NB4 (cell line): Measurements from ENCODE around the gene RGS7BP.

Experiments
- MYC ChIP-seq: IDR thresholded peaks from 2 replicates; pipeline ENCODE4 v1.6.1; 2011; ENCODE audit warnings: low read depth, low read length
- POLR2A ChIP-seq: IDR thresholded peaks from 2 replicates; pipeline ENCODE4 v1.6.1; 2011; ENCODE audit warnings: mild to moderate bottlenecking; ENCODE audit not compliant: insufficient read length; ENCODE audit errors: extremely low read depth
- TF ChIP-seq, protein P1 (sequence below): IDR thresholded peaks from one replicate; pipeline ENCODE4 v1.5.1; 2012; ENCODE audit warnings: low read depth, low read length
- TF ChIP-seq, protein P2 (sequence below): IDR thresholded peaks from 2 replicates; pipeline ENCODE4 v1.6.1; 2011; ENCODE audit warnings: low read depth, low read length

DNA sequence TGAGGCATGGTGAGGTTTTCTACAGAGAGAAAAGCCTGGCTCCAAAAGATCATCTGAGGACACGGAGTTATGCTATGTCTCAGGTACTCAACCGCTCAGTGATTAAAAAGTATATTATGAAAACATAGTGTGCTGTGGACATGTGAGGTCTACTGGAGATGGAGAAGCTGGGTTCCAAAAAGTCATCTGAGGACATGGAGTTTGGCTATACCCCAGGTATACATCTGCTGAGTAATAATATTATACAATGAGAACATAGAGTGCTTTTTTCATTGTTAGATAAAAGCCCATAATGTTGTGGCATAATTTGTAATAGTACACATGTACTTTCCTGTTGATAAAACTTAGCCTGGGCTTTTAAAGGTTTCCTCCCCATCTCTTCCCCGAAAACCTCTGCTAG lies 113.8 kb downstream of the RGS7BP start:
- TF ChIP-seq, protein P1, sequence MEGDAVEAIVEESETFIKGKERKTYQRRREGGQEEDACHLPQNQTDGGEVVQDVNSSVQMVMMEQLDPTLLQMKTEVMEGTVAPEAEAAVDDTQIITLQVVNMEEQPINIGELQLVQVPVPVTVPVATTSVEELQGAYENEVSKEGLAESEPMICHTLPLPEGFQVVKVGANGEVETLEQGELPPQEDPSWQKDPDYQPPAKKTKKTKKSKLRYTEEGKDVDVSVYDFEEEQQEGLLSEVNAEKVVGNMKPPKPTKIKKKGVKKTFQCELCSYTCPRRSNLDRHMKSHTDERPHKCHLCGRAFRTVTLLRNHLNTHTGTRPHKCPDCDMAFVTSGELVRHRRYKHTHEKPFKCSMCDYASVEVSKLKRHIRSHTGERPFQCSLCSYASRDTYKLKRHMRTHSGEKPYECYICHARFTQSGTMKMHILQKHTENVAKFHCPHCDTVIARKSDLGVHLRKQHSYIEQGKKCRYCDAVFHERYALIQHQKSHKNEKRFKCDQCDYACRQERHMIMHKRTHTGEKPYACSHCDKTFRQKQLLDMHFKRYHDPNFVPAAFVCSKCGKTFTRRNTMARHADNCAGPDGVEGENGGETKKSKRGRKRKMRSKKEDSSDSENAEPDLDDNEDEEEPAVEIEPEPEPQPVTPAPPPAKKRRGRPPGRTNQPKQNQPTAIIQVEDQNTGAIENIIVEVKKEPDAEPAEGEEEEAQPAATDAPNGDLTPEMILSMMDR, result no peak
- TF ChIP-seq POLR2A, result no peak
- TF ChIP-seq, protein P2, sequence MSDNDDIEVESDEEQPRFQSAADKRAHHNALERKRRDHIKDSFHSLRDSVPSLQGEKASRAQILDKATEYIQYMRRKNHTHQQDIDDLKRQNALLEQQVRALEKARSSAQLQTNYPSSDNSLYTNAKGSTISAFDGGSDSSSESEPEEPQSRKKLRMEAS, result no peak
- TF ChIP-seq MYC, result no peak
